ENCODE data around the gene PPFIBP1.
"Not testable (repeated sequence)": the region's sequence is repeated elsewhere in the genome, so short reads cannot be mapped to it uniquely, and the experiment has no call there.

The PPFIBP1 gene

DNA sequence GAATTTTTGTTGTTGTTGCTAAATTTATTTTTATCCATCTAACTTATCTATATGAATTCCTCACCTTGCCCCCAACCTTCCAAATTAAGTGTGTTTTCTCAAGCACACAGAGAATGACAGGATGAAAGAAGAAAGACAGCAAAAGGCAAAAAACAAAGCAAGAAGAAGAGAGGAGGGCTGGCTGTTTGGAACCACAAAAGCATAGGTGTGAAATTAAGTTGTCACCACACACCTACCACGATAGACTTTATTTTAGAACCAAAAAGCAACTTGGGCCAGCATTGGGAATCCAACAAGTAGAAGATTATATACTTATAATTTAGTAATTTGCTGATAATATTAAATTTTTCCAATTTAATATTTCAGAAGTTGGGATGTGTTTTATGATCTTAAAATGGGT, 113.5 kb downstream of the PPFIBP1 start:
- TF ChIP-seq CTCF (IDR thresholded peaks at IDR 0.05; ENCODE audit: borderline replicate concordance, control extremely low read depth, extremely low read depth, insufficient read depth, missing control alignments): no peak
- no peak for DNase-seq (ENCODE audit: low spot score)
- in situ Hi-C loops (cut with MboI; ENCODE audit: low sequenced_read_pairs, unreplicated experiment): no loop called here

GRCh38 chr12:27639265-27639664, 115.3 kb downstream of the PPFIBP1 start:
- TF ChIP-seq CTCF (IDR thresholded peaks at IDR 0.05; ENCODE audit: borderline replicate concordance, control extremely low read depth, extremely low read depth, insufficient read depth, missing control alignments): no peak
- in situ Hi-C loops (cut with MboI; ENCODE audit: low sequenced_read_pairs, unreplicated experiment): no loop called here
- no peak for DNase-seq (ENCODE audit: low spot score)

DNA sequence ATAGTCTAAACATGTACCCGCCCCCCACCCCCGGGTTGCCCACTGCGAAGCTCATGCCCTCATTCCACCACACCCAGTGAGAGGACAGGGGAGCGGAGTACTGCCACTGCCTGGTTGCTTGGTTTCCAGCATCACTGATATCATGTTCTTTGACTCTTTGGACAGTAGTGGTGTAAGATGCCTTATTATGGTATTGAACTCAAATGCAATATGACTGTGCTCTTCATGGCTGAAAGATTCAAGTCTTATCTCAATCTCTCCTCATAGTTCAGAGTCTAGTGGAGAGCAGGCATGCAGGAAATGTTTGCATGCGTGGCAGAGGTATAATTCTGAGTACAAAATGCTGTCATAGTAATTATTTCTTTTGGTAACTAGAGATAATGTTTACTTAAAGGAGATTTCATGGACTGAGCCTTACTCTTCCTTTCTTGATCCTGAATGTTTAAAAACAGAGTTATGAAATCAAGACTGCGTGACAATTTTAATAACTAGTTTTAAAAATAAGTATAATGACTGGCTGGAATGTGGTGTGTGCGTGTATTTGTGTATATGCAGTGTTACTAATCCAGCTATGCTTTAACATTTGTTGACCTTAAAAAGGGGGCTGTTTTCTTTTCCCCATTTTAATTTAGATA, 116.7 kb downstream of the PPFIBP1 start:
- in situ Hi-C loops (cut with MboI; ENCODE audit: low sequenced_read_pairs, unreplicated experiment); DNase-seq (ENCODE audit: low spot score): not testable (repeated sequence)

- in situ Hi-C loops (cut with MboI; ENCODE audit: low sequenced_read_pairs, unreplicated experiment): not testable (repeated sequence)
Measured at GRCh38 chr12:27642361-27642760, 118.4 kb downstream of the PPFIBP1 start.

DNA sequence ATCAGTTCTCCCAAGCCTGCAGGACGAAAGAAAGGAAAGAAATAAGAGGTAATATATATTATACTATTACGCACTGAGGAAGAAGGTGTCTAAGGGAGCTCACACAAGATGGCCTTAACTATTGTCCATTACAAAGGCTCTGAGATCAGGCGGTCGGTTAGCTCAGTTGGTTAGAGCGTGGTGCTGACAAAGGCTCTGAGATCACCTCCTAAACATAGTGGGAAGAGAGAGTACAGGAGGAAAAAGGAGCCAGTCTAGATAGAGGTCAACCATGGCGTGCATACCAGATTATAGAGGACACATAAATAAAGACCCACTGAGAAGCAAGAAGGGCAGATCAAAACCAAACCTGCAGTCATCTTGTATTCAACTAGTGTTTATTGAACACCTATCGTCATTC, 118.9 kb downstream of the PPFIBP1 start:
- in situ Hi-C loops (cut with MboI; ENCODE audit: low sequenced_read_pairs, unreplicated experiment); DNase-seq (ENCODE audit: low spot score): not testable (repeated sequence)

More at GRCh38 chr12:27642361-27642760, 118.4 kb downstream of the PPFIBP1 start:
- not testable (repeated sequence) for DNase-seq (ENCODE audit: low spot score)

GRCh38 chr12:27644158-27644845, 120.3 kb downstream of the PPFIBP1 start:
- in situ Hi-C loops (cut with MboI; ENCODE audit: low sequenced_read_pairs, unreplicated experiment): no loop called here
- no peak for DNase-seq (ENCODE audit: low spot score)
- TF ChIP-seq CTCF (IDR thresholded peaks at IDR 0.05; ENCODE audit: borderline replicate concordance, control extremely low read depth, extremely low read depth, insufficient read depth, missing control alignments): no peak

GRCh38 chr12:27645671-27646070, 121.7 kb downstream of the PPFIBP1 start:
- in situ Hi-C loops (cut with MboI; ENCODE audit: low sequenced_read_pairs, unreplicated experiment): no loop called here
- DNase-seq (ENCODE audit: low spot score): no peak
- TF ChIP-seq CTCF (IDR thresholded peaks at IDR 0.05; ENCODE audit: borderline replicate concordance, control extremely low read depth, extremely low read depth, insufficient read depth, missing control alignments): no peak

DNA sequence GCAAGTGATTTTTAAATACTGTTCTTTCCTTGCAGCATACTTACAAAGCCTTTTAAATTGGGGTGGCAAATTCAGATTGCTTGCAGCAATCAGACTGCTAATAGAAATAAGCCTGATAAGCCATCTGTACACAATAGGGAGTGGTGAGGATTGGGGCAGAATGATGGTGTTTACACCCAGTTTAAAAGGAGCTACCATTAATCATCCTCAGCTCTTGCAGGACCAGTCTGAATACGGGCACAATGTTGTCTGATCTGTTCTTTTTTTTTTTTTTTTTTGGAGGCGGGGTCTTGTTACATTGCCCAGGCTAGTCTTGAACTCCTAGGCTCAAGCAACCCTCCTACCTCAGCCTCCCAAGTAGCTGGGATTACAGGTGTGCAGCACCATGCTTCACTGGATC, 122.1 kb downstream of the PPFIBP1 start:
- in situ Hi-C loops (cut with MboI; ENCODE audit: low sequenced_read_pairs, unreplicated experiment): no loop called here
- TF ChIP-seq CTCF (IDR thresholded peaks at IDR 0.05; ENCODE audit: borderline replicate concordance, control extremely low read depth, extremely low read depth, insufficient read depth, missing control alignments): no peak
- DNase-seq (ENCODE audit: low spot score): no peak

Data from GM13976 (cell line).